Endothelial cell of umbilical vein (primary cell): ENCODE data around the gene CAAP1.

Source experiments
- EZH2 ChIP-seq: IDR thresholded peaks from 2 replicates; pipeline ENCODE4 v1.6.1; 2012; ENCODE audit warnings: borderline replicate concordance, low read depth, mild to moderate bottlenecking, moderate library complexity, low read length, inconsistent platforms; ENCODE audit not compliant: severe bottlenecking
- POLR2A ChIP-seq: IDR thresholded peaks from 2 replicates; pipeline ENCODE4 v1.6.1; 2012; ENCODE audit warnings: low read depth, mild to moderate bottlenecking, control low read depth, low read length
- TF ChIP-seq, protein P1 (sequence below), 2 donors: IDR thresholded peaks; 1 replicate in 1 of 2; 2 replicates in 1 of 2; pipeline ENCODE4 v1.5.1; 2011; ENCODE audit warnings: low read length in 2 of 2, mild to moderate bottlenecking in 2 of 2, moderate library complexity in 2 of 2, control low read depth in 1 of 2, inconsistent platforms in 1 of 2, low read depth in 1 of 2; ENCODE audit not compliant: insufficient read depth in 1 of 2; ENCODE audit errors: extremely low read depth in 1 of 2

GRCh38 chr9:26919698-26920097 is 27.1 kb upstream of the CAAP1 start:
- TF ChIP-seq, protein P1, sequence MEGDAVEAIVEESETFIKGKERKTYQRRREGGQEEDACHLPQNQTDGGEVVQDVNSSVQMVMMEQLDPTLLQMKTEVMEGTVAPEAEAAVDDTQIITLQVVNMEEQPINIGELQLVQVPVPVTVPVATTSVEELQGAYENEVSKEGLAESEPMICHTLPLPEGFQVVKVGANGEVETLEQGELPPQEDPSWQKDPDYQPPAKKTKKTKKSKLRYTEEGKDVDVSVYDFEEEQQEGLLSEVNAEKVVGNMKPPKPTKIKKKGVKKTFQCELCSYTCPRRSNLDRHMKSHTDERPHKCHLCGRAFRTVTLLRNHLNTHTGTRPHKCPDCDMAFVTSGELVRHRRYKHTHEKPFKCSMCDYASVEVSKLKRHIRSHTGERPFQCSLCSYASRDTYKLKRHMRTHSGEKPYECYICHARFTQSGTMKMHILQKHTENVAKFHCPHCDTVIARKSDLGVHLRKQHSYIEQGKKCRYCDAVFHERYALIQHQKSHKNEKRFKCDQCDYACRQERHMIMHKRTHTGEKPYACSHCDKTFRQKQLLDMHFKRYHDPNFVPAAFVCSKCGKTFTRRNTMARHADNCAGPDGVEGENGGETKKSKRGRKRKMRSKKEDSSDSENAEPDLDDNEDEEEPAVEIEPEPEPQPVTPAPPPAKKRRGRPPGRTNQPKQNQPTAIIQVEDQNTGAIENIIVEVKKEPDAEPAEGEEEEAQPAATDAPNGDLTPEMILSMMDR (IDR thresholded peaks at IDR 0.05; ENCODE audit: extremely low read depth in 1 of 2, insufficient read depth in 1 of 2, low read depth in 1 of 2, low read length in 2 of 2): no peak
- TF ChIP-seq EZH2 (no peak), POLR2A (no peak)
